LHCN-M2 (cell line): ENCODE measurements around the gene TBRG4. TPM values are rescaled to one million over a fixed set of nuclear protein-coding genes. Genes with fewer than 3 reads are reported as not detected.

Source experiments
- DNase-seq: peaks from one replicate; pipeline ENCODE4 v3.0.0-alpha.2; 2012; ENCODE audit warnings: low read depth
- total RNA-seq: library from RNA; depleted of rRNA; stranded (reverse); fragments of >200 nt; gene quantifications from 2 replicates; pipeline ENCODE4 v1.2.3, GENCODE V29; 2014

TBRG4 gene
- total RNA-seq, 1 experiment from 2014 or later: 120 TPM

DNA sequence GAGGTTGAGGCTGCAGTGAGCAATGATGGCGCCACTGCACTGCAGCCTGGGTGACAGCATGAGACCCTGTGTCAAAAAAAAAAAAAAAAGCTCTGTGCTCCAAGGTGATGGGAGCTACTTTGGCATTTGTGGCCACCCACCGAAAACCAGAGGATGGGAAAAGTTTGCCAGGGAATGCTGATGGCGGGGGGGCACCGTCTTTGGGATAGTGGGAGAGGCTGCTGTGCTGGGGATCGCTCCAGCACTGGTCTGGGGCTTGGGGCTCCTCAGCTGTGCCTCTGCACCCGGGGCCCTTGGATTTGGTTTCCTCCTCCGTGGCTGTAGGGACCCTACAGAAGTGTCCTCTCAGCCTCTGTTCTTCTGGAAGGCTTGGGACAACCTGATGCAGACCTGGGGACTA is 34.4 kb upstream of the TBRG4 start:
- DNase-seq: no peak

DNA sequence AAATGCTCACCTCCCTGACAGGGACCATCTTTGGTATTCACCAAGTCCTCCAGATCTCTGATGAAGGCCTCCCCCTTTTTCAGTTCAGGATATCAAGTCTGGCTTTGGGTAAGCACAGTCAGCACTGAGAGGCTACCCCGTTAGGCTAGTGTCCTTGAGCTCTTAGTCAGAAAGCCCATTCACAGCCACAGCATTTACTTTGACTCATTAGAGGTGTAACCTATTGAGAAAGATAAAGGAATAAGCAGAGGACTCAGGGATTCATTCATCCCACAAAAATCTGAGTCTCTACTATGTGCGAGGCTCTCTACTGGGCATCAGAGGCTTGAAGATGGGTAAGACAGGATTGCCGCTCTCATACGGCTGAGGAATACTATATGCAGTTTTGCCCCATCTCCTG is 32.1 kb upstream of the TBRG4 start:
- DNase-seq: peak; percentile 26

- DNase-seq: no peak
These were observed 29.3 kb upstream of the TBRG4 start for GRCh38 chr7:45140827-45141226.

DNA sequence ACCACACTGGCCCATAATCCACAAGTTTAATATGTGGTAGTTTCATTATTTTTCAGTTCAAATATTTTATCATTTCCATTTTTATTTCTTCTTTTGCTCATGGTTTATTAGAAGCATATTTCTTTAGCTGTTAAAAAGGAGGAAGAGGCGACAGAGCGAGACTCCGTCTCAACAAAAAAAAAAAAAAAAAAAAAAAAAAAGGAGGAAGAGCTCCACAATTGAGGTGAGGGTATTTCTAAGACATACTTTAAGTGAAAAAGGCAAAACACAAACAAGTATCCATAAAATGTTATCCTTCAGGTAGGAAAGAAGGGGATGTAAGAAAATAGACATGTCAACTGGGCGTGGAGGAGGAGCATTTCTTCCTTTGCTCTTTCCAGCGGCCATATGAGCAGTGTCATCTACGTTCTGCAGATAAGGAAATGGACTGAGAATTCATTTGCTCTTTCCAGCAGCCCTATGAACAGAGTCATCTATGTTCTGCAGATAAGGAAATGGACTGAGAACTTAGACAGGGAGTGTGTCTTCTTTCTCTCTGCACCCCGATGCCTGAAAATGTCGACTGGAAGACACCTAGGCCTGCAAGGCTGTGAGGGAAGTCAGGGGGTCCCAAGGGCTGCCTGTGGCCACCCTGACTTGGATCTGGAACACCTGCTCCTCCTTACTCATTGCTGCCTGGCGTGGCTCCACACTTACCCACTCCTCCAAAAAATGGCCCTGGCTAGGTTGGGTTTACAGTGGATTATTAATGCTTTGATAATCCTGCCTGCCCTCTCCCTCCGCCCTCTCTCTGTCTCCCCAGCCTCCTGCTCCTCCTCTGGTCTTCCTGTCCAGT is 27.2 kb upstream of the TBRG4 start:
- no peak for DNase-seq

- peak; percentile 73 for DNase-seq
These were observed 24.9 kb upstream of the TBRG4 start for GRCh38 chr7:45136106-45137060.

DNA sequence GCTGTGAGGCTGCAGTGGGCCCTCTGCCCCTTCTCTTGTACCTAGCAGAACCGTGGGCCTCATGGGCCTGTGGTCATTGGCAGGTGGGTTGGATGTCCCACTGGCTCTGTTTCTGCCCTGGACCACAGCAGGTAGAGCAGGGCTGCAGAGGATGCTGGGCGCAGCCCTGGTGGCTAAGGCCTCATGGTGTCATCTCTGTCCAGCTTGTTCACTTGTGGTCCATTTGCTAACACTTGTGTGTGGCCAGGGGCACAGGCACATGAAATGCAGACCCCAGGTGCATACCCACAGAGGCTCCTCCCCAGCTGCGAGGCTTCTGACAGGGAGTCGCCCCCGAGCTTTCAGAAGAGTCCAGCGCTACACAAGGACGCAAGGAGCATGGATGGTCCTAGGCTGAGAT is 22.4 kb upstream of the TBRG4 start:
- DNase-seq: no peak

DNA sequence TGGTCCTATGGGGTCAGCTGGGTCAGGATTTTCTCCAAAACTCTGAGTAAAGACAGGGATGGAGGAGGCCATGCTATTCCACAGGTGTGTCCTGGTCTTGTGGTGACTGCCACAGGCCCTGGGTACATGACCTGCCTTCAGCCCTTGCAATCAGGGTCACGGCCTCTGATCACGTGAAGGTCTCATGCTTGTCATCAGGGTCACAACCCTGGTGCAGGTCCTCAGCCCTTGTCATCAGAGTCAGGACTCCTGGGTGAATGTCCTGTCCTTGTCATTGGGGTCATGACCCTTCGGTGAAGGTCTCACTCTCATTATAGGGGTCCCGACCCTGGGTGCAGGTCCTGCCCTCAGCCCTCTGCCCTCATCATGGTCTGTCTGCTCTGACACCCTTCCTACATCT is 21.9 kb upstream of the TBRG4 start:
- DNase-seq: no peak

DNA sequence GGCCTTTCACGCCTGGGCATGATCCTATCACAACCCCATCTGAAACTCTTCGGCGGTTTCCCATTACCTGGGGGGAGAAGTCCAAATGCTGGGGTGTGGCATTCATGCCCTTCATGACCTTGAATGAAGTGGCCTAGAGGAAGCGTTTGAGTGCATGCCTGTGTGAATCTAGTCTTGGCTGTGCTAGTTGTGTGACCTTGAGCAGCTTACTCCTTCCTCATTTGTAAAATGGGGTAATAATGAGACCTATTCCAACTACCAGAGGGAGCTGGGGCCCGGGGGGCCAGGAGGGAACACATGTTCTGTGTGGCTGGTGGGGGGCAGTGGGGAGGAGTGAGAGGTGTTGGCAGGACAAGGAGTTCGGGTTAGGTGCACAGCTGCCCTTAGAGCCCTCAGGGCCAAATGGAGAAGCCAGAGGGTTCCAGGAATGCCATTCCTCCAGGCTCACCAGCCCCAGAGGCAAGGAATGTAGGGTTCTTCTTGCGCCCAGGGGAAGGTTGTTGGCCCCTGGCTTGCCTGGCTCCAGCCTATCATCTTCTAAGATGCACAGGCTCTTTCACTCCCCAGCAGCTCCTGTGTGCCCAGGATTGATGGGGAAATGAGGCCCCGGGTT is 21.3 kb upstream of the TBRG4 start:
- DNase-seq: no peak

GRCh38 chr7:45131891-45132290 is 20.4 kb upstream of the TBRG4 start:
- no peak for DNase-seq

GRCh38 chr7:45130910-45131309 is 19.4 kb upstream of the TBRG4 start:
- DNase-seq: no peak

GRCh38 chr7:45129906-45130305 is 18.4 kb upstream of the TBRG4 start:
- DNase-seq: no peak

DNA sequence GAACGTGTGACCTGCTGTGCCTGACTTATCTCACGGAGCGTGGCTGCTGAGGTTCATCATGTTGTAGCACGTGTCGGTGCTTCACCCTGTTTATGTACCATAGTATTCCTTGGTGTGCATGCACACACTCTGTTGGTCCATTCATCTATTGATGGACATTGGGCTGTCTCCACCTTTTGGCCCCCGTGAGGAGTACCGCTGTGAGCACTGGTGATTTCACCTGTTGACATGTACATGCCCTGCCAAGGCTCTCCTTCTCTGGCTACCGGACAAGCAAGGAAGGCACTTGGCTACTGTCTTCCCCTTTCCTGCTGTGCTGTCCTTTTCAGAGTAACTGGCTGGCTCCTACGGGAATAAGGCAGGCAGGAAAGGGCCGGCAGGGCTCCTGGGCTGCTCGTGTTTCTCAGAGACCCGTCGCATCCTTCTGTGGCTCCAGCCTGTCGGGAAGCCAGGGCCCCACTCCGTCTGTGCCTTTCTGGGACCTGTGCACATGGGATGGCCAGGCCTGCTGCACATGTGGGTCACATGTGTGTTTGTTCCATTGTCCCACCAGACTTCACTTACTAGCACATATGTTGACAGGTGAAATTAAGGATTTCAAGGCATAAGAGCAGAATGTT is 17.8 kb upstream of the TBRG4 start:
- no peak for DNase-seq

- DNase-seq: no peak
These were observed 15.4 kb upstream of the TBRG4 start for GRCh38 chr7:45126920-45127319.

- no peak for DNase-seq
These were observed 14.7 kb upstream of the TBRG4 start for GRCh38 chr7:45126201-45126600.

DNA sequence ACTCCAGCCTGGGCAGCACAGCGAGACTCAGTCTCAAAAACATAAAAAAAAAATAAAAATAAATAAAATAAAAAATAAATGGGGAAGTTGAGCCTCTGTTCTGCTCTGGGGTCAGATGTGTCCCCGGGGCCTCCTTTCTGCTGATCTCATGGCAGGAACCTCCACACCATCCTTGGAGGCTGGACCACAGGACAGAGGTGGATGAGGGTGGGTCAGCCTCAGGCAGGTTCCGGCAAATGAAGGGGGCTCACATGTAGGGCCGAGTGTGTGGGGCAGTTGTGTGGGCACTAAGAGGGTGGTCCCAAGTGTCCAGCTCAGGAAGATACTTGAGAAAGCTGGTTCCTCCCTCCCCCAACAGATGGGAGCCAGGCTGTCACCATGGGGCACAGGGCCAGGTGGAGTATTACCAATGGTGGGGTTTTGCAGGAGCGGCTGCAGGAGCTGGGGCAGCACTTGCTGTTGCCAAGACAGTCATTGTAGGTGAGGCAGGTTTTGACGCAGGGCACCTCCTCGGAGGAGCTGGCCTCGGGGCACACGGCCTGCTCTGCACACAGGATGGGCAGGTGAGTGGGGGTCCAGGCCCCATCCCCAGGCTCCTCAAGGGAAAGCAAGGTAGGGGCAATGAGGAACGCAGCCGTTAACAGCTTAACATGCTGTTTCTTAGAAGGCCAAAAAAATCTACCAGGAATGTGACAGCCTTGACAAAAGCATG is 13.9 kb upstream of the TBRG4 start:
- no peak for DNase-seq

- no peak for DNase-seq
These were observed 12.6 kb upstream of the TBRG4 start for GRCh38 chr7:45123913-45124710.

GRCh38 chr7:45122975-45123860 is 11.7 kb upstream of the TBRG4 start:
- DNase-seq: no peak

GRCh38 chr7:45119550-45119949 is 8.1 kb upstream of the TBRG4 start:
- DNase-seq: no peak

DNA sequence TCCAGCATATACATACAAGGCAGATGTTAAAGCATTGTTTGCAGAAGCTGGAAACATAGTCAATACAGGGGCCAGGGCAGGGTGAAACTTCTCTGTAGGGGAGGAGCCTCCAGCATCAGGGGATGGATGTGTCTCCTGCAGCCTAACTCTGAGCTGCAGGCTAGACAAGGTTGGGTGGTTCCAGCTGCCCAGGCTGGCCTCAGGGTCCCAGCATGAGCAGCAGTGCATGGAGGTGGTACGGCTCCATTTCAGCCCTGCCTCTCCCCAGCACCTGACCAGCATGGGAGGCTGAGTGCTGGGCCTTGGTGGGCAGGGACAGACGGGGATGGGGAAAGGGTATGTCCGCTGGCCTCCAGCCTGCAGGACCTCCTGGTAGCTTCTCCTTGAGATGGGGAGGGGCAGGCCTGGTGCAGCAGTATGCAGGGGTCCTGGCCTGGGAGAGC is 7.4 kb upstream of the TBRG4 start:
- DNase-seq: no peak
